ENCODE data around the gene SPC24.
"Not testable (repeated sequence)": the region's sequence is repeated elsewhere in the genome, so short reads cannot be mapped to it uniquely, and the experiment has no call there.

The SPC24 gene

DNA sequence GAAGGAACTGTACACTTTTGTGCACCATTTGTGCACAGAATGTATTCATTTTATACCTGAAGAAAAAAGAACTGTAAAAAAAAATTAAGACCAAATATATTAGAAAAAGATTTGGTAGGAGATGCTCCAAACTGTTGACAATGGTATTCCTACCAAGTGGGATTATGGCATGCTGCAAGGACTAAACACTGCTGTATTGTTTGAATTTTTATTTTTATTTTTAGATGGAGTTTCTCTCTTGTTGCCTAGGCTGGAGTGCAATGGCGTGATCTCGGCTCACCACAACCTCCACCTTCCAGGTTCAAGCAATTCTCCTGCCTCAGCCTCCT lies 4.8 kb upstream of the SPC24 start:
- not testable (repeated sequence) for DNase-seq

DNA sequence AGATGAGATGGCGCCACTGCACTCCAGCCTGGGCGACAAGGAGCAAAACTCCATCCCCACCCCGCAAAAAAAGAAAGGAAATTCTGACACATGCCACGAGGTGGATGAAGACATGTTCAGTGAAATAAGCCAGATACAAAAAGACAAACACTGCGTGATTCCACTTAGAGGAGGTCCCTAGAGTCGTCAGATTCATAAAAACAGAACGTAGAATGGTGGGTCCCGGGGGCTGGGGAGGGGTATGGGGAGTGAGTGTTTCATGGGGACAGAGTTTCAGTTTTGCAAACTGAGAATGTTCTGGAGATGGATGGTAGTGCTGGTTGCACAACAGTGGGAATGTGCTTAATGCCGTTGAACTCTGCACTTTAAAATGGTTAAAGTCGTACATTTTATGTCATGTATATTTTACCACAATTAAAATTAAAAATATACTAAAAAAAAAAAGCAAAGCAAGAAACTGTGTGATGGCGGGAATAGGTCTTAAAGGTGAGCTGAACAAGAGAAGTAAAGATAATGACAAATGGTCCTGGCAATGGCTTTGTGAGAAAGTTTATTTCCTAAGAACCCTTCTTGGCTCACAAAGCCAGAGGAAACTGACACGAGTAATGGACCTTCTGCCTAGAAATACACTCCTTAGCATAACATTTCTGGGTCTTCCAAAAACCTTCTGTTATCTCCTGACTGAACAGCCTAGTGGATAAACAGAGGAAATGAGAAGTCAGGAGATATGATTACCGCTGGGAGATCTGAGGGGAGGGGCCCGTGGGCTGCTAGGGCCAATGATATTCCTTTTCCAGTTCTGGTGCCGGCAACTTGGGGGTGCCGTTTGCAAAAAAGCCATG lies 4.2 kb upstream of the SPC24 start:
- DNase-seq, result no peak

DNA sequence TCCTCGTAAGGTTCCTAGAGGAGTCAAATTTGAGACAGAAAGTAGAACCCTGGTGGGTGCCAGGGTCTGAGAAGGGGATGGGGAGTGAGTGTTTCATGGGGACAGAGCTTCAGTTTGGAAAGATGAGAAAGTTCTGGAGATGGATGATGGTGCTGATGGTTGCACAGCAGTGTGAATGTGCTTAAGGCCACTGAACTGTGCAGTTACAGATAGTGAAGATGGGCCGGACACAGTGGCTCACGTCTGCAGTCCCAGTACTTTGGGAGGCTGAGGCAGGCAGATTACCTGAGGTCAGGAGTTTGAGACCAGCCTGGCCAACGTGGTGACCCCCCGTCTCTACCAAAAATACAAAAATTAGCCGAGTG lies 917 bp downstream of the SPC24 start:
- DNase-seq, result no peak

DNA sequence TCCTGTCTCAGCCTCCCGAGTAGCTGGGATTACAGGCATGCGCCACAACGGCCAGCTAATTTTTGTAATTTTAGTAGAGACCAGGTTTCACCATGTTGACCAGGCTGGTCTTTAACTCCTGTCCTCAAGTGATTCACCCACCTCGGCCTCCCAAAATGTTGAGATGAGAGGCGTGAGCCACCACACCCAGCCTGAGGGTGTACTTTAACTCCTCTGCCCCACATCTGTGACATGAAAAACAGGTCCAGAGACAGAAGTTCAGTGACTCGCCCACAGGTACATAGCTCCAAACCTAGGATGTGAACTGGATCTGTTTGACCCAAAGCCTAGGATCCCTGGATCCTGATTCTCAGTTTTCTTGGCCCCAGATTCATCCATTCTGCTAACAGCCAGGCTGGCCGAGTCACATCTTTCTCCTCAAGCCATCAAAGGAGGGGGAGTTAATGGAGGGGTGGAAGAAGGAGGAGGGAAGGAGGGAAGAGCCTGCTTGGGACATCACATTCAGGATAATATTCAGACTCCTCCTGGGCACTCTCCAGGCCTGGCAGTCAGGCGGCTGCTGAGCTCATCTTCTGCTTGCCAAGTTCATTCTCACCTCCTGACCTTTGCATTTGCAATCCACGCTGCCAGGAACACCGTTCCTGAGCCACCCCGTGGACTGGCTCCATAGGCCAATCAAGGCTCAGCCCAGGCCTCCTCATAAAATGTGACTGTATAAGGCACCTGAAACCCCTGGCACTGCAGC lies 3.1 kb downstream of the SPC24 start:
- no peak for DNase-seq

DNA sequence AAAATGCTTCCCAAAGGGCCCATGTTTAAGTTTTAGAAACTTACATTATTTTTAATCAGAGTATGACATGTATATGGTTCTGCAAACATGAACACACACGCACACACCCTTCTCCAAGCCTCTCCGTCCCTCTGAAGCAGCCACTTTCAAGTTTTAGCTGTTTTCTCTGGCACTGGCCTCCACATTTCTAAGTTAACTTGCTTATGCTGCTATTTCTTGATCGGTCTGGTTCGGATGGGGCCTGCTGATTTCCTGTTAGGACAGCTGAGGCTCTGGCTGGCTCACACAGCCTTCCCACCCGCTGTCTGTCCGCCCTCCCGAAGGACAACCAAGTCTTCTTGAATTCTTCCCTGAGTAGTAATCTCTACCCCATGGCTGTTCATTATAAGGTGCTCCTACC lies 4.4 kb downstream of the SPC24 start:
- no peak for DNase-seq

DNA sequence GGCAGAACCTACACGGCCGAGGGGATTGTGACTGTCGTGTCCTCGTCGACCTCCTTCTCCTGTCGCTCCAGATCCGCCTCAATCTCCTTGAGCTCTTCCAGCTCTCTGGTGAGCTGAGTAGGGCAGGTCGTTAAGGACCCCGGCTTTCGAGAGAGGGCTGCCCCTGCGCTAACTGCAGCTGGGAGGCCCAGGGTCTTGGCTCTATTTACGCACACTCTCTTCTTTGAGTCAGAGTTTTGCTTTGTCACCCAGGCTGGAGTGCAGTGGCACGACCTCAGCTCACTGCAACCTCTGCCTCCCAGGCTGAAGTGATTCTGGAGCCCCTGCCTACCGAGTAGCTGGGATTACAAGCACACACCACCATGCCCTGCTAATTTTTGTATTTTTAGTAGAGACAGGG lies 7.6 kb downstream of the SPC24 start:
- no peak for DNase-seq

DNA sequence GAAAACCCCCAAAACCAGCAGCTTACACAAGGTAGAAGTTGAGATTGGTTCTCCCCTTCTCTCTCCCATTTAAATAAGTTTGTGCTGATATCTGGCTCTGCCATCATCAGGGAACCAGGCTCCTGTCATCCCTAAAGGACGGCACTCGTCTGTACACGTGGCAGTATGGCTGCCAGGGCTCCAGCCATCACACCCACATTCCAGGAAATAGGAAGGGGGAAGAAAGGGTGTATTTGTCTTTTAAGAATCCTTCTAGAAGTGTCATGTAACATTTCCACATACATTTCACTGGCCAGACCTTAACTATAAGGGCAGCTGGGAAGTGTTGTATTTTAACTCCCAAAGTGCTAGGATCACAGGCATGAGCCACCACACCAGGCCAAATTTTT lies 10.1 kb downstream of the SPC24 start:
- DNase-seq, result no peak

DNA sequence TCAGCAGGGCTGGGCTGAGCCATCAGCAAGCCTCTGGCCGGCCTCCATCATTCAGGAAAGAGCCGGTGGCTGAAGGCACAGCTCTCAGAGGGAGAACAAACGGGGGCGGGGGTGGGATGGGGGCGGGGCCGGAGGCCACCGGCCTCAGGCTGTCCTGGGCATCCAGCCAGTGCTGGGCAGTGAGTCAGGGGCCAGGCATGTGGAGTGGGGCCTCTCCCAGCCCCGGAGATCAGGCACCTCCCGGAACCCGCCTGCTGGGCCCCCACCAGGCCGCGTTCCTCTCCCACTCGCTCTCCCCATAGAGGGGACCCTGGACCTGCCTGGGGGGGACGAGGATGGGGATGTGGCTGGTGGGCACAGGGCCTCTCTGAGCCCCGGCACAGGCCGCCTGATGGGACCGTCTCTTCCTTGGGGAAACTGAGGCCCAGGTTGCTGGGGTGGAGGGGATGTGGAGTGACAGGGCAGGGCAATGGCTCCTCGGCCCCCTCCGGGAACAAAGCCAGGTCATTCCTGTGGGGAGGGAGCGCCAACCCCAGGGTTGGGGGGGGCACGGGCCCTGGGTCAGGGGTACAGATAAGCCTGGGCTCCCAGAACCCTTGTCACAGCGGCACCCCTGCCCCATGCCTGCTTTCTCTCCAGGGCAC lies 12.9 kb downstream of the SPC24 start:
- DNase-seq, result peak; percentile 51

DNA sequence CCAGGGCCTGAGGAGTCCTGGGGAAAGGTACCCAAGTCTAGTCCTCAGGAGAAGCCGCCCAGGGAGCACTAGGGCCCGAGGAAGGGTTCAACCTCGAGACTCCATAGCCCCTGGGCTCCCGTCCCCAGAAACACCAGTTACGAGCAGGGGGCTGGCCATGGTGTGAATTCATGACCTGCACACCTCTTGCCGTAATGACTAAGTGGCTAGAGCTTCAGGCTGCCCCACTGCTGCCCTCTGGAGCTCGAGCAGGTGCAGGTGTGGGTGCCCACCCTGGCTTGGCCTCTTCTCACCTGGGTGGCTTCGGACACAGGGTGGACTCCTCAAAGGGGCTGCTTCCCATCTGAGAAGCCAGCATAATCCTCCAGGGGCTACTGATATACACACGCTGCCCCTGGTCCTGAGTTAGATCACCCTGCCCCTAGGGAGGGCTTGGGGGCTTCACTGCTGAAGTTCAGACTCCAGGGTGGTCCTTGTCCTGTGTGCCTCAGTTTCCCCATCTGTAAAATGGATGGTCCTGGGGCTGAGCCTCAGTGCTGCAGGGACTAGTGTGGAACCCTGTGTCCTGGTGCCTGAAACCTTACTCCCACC lies 13.6 kb downstream of the SPC24 start:
- no peak for DNase-seq

DNA sequence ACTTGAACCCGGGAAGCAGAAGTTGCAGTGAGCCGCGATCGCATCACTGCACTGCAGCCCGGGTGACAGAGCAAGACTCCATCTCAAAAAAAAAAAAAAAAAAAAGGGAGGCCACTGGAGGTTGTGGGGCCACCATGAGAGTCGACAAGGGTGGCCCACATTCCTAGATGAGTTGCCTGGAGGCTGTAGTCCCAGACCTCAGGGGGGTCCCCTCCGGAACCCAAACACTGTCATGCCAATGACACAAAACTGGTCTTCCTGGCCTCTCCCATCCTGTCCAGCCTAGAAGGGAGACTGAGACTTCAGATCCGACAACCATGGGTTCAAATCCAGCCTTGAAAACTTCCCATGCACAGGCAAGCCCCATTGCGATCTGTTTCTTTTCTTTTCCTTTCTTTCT lies 14.7 kb downstream of the SPC24 start:
- DNase-seq, result no peak

DNA sequence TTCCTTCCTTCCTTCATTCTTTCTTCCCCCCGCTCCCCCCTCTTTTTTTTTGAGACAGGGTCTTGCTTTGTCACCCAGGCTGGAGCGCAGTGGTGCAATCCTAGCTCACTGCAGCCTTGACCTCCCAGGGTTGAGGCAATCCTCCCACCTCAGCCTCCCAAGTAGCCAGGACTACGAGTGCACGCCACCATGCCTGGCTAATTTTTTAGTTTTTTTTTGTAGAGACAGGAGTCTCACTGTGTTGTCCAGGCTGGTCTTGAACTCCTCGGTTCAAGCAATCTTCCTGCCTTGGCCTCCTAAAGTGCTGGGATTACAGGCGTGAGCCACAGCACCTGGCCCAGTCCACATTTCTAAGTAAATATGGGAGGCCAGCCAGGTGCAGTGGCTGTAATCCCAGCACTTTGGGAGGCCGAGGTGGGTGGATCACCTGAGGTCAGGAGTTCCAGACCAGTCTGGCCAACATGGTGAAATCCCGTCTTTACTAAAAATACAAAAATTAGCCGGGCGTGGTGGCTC lies 15.5 kb downstream of the SPC24 start:
- DNase-seq, result not testable (repeated sequence)

DNA sequence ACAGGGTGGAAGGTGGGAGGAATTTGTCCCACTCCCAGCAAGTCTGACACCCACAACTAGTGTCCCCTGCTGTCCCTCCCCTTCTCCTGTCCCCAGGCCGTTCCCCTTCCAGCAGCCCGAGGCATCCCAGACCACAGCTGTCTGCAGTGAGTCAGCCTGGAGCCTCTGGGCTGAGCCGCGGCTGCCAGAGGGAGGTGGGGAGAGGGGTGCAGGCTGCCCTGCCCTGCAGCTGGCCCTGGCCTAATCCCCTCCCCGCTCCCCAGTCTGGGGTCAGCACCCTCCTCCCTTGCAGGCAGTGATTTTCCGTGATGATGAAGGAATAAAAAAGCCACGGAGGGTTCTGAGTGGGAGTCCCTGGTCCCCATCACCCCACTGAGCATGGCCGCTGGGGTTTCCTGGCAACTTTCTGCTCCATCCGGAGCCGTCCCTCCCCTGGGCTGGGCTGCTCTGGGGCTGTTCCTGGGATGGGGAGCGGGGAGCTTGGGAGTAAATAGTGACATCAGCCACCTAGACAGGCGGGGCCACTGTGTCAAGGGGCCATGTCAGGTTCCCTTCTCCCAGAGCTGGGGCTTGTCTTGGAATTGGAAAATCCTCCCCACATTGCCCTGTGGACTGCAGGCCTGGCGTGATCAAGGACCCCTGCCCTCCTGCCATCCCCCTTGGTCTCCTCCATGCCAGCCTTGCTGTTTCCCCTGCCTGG lies 16.8 kb downstream of the SPC24 start:
- peak; percentile 35 for DNase-seq

DNA sequence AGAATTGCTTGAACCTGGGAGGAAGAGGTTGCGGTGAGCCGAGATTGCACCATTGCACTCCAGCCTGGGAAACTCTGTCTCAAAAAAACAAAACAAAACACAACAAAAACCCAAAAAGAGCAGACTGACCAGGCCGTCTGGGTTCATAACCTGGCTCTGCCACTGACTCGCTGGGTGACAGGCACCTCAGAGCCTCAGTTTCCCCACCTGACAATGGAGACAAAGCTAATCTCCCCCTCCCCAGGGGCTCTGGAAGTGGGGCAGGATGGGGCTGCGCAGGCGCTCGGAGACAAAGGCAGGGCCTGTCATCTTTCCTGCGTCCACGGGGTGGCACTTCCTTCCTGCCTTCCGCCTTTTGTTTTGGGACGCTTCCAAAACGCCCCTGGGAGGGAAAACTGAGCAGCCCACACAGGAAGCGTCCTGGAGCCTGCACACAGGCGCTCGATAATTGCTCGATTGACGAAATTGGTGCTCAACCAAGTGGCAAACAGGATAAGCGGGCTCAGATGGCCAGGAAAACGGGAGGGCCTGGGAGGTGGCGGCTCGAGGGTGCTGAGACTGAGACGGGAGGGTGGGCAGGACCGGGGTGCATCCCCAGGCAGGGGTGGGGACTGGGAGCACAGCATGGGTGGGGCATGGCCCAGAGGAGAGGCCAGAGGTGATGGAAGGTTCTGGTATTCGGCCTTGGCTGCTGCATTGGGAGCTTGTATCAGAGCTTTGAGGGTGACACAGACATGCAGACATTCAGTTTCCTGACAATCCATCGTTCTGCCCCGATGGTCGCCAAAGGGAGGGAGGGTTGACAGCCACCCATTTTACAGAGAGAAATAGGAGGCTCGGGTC lies 17.8 kb downstream of the SPC24 start:
- peak; percentile 37 for DNase-seq

DNA sequence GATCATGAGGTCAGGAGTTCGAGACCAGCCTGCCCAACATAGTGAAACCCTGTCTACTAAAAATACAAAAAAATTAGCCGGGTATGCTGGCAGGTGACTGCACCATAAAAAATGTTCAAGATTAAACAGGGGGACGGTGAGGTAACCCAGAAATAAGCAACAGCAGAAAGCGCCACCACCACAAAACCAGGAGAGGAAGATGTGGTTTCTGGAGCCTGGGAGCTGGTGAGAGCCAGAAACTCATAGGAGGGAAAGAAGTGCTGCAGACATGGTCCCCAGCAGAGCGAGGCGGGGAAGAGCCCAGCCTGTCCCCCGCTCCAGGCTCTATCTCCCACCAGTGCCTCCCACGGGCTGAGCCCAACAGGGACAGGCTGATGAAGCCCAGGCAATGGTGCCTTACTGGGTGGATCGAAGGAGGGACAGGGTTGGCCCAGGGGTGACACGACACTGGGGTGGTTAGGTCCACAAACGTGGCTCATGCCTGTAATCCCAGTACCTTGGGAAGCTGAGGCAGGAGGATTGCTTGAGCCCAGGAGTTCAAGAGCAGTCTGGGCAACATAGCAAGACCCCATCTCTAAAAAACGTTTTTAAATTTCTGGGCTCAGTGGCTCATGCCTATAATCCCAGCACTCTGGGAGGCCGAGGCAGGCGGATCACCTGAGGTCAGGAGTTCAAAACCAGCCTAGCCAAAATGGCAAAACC lies 19.0 kb downstream of the SPC24 start:
- no peak for DNase-seq

DNA sequence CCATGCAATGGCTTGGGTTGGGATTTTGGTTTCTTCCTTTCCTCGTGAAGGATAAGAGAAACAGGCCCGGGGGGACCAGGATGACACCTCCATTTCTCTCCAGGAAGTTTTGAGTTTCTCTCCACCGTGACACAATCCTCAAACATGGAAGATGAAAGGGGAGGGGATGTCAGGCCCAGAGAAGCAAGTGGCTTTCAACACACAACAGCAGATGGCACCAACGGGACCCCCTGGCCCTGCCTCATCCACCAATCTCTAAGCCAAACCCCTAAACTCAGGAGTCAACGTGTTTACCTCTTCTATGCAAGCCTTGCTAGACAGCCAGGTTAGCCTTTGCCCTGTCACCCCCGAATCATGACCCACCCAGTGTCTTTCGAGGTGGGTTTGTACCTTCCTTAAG lies 24.1 kb downstream of the SPC24 start:
- DNase-seq, result no peak

DNA sequence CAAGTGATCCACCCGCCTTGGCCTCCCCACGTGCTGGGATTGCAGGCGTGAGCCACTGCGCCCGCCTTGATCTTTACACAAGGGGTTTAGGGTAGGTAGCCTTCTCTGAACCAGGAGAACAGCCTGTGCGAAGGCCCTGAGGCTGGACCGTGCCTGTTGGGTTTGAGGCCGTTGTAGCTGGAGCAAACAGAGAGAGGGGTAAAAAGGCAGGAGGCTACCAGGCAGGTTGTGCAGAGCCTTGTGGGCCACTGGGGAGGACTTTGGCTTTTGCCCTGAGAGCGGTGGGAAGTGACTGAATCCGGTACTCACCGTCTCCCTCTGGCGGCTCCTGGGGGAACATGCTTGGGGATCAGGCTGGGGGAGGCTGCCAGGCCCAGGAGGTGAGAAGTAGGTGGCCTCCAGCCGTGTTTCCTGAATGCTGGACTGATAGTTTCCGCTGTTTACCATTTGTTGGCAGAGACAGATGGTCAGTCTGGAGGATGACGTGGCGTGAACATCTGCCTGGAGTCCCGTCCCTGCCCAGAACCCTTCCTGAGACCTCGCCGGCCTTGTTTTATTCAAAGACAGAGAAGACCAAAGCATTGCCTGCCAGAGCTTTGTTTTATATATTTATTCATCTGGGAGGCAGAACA lies 24.6 kb downstream of the SPC24 start:
- DNase-seq, result peak; percentile 71

DNA sequence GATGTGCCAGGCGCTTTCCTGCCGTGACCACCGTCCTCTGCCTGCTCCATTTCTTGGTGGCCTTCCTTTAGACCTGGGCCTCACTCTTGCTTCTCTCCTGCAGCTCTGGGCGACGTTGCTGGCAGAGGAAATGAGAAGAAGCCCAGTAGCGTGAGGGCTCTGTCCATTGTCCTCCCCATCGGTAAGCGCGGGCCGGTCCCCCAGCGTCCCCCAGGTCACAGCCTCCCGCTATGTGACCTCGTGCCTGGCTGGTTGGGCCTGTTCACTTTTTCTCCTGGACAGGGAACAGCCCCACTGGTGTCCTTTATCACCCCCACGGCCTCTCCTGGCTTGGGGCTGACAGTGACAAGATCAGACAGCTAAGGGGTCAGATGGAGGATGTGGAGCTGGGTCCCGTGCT lies 27.7 kb downstream of the SPC24 start:
- no peak for DNase-seq

DNA sequence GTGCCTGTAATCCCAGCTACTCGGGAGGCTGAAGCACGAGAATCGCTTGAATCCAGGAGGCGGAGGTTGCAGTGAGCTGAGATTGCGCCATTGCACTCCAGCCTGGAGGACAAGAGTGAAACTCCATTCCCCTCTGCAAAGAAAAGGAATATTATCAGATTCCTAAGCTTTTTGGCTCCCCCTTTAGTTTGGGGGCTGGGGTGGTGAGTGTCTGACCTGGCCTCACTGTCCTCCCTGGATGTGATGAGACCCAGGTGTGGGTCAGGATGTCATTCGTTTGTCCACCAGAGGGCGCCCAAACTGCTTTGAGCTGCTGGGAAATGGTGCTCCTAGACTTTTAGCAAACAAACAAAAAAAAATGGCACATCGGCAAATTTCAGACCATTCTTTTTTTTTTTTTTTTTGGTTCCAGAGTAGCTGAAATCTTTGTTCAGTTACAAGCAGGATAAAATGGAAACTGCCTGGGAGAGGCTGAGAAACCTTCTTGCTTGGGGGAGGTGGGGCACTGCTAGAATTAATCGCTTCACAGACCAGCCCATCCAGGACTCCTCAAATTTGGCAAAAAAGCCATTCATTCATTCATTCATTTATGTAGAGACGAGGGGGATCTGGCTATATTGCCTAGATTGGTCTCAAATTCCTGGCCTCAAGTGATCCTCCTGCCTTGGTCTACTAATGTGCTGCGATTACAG lies 29.4 kb downstream of the SPC24 start:
- no peak for DNase-seq

DNA sequence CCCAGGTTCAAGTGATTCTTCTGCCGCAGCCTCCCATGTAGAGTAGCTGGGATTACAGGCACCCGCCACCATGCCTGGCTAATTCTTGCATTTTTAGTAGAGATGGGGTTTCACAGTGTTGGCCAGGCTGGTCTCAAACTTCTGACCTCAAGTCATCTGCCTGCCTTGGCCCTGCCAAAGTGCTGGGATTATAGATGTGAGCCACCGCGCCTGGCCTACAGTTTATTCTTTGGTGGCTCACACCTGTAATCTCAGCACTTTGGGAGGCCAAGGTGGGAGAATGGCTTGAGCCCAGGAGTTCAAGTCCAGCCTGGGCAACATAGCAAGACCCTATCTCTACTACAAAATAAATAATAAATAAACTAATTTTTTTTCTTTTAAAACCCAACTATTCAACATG lies 31.4 kb downstream of the SPC24 start:
- DNase-seq, result not testable (repeated sequence)

DNA sequence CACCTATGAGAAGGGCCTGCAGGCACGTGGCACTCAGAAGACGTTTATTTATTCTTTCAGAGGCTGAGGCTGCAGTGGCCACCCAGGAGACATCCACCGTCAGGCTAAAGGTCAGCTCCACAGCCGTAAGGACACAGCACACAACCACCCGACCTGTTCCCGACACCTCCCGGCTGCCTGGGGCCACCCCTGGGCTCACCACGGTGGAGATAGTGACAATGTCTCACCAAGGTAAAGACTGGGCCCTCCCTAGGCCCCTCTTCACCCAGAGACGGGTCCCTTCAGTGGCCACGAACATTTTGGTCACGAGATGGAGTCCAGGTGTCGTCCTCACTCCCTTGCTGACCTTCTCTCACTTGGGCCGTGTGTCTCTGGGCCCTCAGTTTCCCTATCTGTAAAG lies 32.5 kb downstream of the SPC24 start:
- no peak for DNase-seq

Measured in 8988T (cell line).